HG03159 (cell line): Measurements from ENCODE around the gene AGPAT3.

Experiments
- ATAC-seq: cut with Tn5 transposase; IDR thresholded peaks from one replicate; pipeline ENCODE4 v1.9.1; 2021; ENCODE audit warnings: mild to moderate bottlenecking, moderate library complexity; ENCODE audit not compliant: unreplicated experiment

Gene AGPAT3

DNA sequence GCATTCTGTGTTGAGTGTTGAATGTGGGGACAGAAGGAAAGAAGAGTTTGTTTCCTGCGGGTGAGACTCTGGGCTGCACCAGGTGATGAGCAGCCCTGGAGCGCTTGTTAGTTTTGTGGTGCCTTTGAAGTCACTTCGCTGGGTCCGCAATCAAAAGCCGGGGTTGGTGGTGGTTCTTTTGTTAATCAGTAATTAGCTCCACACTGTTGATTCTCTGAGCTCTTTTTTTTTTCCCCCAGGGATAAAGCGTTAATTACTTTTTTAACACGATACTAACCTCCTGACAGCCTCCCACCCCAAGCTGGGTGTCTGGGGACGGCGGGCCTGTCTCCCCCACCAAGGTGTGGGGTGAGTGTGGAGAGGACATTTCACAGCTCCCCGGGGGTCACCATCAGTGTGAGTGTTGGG lies 56.6 kb downstream of the AGPAT3 start:
- no peak for ATAC-seq

DNA sequence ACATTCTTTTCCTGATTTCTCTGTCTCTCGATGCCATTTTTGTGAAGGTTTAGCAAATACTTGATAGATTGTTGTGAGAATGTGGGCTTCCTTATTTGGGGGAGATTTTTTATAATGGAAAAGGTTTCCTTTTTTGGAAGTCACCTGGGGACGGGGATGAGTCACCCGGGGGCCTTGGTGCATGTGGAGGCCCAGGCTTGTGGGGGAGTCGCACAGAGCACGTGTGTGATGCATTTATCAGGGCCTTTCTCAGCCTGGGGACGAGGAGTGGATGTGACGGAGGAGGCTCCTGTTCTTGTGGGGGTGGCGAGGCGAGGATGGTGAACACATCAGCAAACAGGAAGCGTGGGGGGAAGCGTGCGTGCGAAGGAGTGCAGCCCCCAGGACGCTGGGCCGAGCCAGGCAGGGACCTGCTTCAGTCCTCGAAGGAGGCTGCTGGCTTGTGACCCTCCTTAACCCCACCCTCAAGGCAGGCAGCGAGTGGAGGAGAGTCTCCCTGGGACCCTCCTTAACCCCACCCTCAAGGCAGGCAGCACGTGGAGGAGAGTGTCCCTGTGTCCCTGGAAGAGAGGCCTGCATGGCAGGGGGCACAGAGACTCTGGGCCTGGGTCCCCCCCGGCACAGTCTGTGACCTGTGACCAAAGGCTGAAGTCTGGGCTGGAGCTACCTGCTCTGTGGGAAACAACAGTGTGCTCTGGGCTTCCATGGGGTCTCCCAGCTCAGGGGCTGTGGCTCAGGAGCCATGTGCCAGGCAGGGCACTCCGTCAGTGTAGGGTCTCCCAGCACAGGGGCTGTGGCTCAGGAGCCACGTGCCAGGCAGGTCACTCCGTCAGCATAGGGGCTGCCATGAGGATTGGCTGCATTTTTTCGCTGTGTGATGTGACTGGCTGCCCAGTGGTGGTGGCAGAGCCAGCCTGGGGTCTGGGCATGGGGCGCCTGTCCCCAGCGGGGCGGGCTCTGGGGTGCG lies 57.2 kb downstream of the AGPAT3 start:
- no peak for ATAC-seq

DNA sequence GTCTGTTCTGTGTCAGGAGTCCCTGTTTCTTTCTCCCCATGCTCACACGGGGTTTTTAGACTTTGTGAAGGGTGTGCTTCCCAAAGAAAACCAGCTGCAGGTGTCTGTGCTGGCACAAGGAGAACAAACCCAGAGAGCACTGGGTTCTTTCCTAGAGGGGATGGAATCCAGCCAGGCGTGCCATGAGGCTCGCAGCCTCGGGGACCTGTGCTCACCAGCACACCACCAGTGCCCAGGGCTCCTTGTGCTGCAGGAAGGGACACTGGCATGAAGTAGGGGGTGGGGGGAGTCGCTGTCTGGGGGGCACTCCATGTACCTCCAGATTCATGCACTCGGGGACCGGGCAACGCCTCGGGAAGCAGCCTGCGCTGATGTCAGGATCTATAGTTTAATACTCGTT lies 57.9 kb downstream of the AGPAT3 start:
- no peak for ATAC-seq

DNA sequence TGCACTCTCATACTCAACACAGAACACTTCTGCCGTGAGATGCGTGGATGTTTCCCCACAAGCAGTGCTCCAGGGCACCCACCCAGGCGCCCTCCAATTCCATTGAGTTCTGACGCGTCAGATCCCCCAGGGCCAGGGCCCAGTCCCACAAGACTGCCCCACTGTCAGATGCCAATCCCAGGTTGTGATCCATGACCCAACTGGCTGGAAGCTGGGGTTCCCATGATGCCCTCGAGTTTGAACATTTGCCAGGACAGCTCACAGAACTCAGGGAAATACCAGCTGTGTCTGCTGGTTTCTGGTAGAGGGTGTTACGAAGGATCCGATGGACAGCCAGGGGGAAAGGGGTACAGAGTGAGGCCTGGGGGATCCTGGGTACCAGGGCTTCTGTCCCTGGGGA lies 58.4 kb downstream of the AGPAT3 start:
- ATAC-seq, result no peak

DNA sequence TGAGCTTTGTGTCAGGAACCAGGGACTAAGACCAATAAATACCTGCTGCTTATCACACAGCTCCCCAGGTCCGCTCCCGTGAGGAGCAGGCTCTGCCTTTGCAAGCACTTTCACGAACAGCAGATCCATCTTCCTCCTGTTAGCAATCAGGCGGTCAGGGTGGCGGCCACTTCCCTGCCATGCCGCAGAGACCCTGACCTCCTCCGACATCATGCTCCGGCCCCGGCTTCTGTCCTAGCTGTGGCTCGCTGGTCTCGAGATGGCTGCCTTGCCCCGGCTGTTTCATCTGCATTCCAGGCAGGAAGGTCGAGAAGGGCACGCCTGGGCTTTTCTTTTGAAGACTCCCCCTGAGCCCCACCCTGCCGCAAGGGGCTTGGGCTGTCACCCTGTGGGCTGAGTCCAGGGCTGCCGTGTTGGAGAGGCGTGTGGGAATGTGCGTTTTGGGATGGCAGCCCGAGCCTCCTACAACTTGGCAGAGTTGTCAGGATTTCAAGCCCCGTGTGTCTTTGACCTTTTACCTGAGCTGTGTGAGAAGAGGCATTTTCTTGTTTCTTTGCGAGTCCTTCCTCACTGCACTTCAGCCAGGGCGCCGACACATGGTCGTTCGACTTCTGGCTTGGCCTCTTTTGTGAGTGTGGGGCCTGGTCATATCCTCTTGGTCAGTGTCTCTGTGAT lies 59.5 kb downstream of the AGPAT3 start:
- ATAC-seq, result no peak

DNA sequence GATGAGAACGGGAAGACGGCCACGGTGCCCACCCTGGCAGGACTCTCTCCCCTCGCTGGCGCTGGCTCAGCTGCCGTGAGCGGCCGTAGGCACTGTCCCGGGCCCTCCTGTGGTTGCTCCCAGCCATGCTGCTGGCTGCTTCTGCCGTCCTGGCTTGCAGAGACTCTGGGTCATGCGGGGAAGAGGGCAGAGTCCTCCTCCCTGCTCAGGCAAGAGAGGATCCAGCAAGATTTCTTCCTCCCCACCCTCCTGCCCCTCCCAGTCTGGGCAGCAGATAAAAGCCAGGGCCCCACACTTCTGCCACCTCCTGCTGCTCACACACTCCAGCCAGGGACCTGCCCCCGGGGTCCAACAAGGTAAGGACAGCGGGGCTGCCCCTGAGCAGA lies 60.1 kb downstream of the AGPAT3 start:
- ATAC-seq, result no peak

DNA sequence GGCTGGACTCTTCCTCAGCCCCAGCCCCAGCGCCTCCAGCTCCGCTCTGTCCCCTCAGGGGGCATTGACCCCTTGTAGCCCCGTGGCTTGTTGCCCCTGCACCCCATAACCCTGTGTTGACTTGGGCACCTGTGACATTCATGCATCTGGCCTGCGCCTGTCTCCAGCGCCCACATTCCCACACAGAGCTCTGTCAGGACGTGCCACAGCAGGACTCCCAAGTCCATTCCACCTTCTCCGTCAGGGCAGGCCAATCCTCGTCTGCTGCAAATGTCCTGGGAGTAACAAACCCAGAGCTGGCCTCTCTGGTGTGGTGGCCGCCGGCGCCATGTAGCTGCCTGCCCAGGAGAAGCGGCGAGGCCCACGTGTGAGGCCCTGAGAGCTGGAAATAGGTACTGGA lies 60.6 kb downstream of the AGPAT3 start:
- no peak for ATAC-seq

DNA sequence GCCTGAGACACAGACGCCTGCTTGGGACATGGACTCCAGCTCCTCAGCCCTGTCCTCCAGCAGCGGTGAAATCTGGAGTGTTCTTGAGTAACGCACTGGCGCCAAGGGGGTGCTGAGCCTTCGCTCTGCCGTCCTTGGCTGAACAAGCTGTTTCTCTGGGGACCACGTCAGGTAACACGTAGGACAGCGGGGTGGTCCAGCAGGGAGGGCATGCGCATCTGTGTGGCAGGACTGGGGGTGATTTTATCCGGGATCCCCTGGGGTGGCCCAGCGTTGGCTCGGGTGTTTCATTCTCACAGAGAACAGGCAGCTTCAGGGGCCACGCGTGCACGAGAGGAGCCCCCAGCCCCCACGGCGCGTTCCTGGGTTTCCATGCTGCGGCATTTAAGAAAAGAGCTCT lies 61.2 kb downstream of the AGPAT3 start:
- no peak for ATAC-seq

DNA sequence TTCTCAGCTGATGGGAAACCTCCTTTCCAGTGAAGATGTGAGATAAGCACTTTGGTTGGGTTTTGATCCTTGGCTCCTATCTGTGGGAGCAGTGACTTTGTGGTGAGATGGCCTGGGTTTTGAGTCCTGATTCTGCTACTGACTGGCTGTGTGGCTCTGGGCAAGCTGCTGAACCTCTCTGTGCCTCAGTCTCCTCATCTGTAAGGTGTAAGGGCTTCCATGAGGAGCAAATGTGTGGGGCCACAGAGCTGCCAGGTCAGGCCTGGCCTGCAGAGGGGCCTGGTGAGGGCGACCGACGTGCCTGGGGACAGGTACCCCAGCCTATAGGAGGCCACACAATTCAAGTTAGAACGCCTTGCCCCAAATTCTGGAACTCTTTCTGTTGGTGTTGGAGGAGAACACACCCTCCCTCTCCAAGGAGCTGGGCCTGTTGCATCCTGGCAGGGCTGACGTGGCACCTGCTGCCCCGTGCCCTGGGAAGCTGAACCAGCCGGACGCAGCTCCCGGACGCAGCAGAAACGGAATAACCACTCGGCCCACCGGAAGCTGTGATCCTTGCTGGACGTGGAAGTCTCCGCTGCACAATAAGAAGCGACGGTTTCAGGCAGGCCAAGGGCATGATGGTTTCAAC lies 62.7 kb downstream of the AGPAT3 start:
- ATAC-seq, result no peak

DNA sequence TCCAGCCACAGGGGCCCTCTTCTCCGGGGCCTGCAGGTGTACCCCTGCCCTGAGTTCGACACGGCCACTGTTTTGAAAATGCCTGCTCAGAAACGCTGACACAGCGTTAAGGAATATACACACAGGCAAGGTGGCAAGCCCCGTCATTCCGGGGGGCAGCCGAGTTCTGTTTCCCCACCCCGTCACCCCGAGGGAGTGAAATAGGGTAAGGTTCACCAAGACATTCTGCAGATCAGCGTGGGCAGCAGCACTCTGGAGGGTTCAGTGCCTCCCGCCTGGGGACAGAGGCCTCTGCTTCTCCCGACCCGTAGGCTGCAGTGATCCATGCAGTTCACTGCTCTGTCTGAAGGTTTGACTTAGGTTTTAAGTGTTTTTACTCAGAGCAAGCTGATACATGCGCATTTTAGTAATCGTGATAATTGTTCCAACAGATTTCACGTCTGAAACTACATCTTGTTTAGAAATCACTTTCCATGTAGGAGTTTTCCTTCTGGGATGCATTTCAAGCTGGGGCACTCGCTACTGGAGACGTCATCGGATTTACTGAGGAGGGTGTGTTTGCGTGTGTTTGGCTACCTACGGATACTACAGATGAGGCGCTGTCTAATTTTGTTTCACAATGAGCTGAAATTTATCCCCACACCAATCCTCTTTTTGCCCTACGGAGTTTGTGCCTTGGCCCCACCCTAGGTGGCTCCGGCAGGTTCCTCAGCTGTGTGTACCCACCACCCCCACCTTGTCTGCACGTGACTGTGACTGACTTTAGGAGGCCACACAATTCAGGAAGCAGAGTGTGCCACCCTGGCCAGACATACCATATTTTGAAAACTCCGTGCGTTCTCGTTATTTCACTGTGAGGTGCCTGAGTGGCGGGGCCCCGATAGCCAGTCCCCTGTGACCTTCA lies 63.5 kb downstream of the AGPAT3 start:
- no peak for ATAC-seq

DNA sequence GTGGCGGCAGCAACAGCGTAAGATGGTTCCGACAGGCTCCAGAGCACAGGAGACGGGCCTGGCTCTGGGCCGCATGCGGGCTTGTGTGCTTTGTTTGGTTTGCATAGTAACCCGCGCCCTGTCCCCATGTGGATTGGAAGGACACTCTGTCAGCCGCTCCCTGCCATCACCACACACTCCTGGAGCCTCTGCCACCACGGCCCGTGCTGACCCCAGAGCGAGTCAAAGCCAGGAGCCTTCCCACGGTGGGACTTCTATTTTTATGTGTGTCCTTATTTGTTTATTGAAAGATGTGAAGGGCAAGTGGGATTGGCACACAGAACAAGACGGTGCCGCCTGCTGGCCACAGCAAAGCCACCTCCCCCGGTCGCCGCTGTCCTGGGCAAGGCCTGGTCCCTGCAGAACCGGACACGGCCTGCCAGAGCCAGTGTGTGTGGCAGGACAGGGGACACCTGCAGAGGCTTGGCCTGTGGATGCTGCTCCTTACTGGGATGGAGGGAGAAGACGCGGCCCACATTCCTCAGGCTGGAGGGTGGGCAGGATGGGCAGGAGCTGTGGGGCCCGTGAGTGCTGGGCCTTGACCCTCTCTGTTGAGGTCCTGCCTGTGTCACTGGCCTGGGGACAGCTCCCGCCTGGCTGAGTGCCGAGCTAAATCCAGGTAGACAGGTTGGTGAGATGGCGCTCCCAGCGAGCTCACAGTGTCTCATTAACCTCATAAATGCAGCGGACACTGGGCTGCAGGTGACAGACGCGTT lies 64.4 kb downstream of the AGPAT3 start:
- no peak for ATAC-seq

DNA sequence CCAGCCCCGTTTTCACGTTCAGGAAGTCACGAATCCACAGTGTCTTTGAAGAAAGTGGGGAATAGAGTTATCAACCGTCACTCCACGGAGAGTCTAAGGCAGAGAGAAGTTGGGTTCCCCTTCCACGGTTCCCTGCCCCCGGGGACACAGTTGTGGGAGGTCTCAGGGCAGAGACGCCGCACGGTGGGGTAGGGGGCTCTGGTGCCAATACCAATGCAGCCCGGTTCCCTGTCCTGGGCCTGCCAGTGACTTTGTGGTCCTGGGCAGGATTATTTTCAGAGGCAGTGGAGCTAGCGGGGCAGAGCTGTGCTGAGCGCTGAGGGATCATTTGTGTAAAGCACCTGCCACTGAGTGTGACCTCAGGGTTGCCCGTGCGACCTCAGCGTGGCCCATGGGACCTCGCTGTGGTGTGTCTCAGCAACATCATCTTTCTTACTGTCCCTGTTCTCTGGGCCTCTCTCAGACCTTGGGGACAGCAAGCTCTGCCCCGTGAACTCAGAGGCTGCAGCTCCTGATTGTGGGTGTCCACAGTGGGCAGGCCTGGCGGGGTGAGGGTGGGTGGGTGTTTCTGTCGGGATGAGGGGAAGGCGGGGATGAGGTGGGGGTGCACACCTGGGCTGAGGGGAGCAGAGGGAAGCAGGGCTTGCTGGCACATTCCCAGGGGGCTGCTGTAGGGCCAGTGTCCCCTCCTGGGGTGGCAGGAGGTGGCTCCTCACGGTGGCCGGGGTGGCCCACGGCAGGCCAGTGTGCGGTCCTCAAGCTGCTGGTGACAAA lies 65.2 kb downstream of the AGPAT3 start:
- no peak for ATAC-seq

DNA sequence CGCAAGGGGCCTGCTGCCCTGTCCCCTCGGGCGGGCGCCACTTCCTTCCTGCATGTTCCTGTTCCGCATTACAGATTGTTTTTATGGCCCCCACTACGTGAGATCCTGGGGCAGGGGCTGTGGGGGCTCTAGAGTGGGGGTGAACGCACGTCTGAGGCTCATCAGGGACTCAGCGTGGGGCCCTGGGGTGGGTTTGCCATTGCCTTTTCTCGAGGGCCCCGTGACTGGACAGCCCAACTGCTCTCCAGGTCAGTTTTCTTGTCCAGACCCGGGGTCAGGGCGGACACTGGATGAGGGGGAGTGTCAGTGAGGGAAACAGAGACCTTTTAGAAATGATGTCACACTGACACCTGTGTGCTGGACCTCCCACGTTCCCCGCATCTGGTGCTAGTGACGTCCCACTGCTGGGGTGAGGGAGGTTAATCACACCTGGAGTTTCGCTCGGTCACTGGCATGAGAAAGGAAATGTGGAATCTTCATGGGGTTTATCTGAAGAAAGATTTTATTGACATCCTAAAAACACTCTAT lies 65.9 kb downstream of the AGPAT3 start:
- ATAC-seq, result no peak

DNA sequence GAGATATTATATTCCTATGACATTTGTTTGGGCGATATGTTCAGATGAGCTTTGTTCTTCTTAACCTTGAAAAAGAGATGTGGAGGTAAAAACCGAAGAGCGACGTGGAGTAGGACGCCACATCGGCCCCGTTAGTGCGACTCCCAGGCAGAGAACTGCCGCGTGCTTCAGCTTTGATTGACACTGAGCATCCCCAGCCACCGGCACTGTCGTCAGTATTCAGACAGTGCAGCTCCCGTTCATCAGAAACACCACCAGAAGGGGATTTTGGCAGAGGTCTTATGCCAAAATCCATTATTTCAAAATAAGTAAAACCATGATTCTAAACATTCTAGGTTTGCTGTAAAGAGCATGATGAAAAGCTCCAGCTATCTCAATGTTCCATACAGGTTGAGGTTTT lies 66.5 kb downstream of the AGPAT3 start:
- no peak for ATAC-seq

DNA sequence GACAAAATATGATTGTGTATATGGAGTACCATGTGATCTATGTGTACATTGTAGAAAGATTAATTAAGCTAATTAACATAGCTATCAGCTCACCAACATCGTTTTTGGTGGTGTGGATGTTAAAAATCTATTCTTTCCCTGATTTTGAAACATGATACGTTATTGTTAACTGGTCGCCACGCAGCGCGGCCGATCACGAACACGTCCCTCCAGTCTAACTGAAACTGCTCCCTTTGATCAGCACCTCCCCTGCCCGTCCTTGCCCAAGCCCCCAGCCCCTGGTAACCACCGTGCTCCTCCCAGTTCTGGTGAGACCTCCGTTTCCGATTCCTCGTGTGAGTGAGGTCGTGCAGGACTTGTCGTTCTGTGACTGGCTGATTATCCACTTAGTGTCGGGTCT lies 67.0 kb downstream of the AGPAT3 start:
- no peak for ATAC-seq

DNA sequence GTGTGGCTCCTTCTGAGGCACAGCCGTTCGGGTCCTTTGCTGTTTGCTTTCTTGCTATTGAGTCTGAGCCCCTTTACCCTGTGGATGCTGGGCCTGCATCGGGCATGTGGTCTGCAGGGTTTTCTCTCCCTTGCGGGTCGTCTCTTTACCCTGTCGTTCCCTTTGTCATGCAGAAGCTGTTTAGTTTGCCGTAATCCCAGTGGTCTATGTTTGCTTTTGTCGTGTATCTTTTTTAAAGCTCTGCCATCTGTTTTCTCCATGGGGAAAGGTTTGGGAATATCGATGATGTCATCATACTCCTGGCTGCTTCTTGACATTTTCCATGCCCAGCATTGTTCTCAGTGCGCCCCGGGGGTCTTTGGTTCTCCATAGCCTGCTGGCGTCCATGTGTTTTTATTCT lies 68.2 kb downstream of the AGPAT3 start:
- no peak for ATAC-seq

DNA sequence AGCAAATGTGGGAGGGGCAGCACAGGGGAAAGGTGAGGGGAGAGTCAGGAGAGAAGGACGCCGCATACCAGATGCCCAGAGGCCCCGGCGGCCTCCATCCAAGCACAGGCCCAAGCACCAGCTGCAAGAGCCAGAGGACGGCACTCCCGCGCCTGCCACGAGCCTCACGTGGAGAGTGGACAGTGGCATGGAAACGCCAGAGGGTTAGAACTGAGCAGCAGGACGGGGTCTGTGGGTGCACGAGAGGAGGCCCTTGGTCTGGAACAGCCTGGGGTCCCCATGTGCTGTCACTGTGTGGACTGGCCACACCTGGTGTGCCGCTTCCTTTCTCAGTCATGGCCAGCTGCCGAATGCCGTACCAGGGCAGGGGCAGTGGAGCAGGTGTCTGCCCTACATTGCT lies 68.7 kb downstream of the AGPAT3 start:
- ATAC-seq, result no peak

DNA sequence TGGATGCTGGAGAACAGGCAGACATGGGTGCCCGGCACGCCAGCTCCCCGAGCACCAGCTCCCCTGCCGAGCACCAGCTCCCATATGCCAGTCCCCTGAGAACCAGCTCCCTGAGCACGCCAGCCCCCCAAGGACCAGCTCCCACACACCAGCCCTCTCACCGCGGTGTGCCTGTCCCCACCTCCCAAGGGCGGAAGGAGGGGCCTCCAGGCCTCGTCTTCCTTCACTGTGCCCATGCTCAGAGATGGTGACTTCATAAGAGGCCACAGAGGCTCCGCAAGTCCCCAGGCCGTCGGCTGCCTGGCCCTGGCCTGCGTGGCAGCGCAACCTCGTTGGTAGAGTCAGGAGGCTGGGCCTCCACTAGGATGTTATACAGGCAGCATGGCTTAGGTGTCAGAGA lies 69.1 kb downstream of the AGPAT3 start:
- ATAC-seq, result no peak
